ENCODE results near the gene ZNF136.

Gene ZNF136

DNA sequence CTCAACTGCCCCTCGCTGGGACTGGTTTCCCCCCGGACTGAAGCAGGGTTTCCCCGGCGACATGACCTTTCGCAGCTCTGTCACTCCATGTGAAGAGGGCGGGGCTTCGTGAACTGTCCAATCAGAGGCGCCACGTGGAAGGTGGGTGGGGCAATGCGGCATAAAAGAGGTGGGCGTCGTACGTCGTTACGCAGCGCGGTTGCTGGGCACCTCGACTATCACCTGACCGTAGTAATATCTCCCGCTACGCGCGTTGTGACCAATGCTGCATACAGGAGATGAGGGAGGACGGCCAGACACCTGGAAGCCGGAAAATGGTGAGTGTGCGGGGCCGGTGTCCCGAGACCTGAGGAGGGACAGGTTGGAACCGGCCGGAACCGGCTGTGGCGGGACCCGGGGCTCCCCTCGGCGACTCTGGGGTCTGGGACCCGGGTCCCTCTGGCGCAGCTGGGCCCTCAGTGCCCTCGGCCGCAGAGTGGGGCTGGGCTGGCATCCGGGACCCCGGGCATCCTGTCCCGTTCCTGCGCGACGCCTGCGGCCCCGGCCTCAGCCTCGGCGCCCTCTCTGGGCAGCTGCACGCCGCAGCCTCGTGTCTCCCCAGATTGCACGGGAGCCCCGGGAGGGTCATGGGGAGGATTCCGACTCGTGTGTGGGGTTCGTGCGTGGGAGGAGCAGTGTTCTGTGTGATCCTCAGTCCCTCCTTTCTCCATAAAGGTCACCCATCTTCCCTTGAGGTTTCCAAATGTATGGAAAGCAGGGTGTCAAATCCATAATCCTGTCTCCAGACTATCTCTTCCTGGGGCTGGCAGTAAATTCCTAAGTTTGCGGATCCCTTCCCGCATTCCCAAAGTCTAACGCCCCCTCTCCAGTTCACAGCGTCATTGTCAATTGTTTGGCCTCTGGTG, 32.2 kb downstream of the ZNF136 start:
- DNase-seq (ENCODE audit: low spot score): no peak

- no peak for DNase-seq (ENCODE audit: low spot score)
Measured at GRCh38 chr19:12198136-12198535, 35.2 kb downstream of the ZNF136 start.

DNA sequence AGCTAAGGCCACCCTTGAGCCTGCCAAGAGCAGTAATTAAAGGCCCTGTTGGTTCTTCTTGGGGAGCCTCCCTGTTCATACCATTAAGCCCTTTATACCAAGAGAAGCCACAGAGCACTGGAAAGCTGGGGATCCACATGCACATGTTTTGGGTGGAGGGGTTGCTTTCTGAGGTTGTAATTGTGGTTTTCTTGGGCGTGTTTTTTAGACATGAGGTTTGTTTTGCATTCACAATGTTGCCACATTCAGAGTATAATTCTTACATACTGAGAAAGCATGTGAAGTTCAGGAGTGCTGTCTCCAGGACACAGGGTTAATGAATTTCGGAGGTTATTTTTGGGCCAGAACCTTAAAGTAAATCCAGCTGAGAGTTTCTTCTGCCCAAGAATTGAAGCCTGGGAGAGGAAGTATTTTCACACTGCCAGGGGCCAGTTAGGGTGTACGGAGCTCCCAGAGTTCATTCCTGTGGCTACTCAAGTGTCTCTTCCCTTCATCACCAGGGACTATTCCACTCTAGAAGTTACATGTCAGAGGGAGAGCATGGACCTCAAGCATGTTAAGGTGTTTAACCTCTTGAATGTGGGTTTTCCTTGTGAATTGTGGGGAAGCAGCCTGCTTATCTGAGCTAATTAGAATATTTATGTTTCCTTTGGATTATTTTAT, 37.0 kb downstream of the ZNF136 start:
- no peak for DNase-seq (ENCODE audit: low spot score)

GRCh38 chr19:12202250-12202649, 39.4 kb downstream of the ZNF136 start:
- DNase-seq (ENCODE audit: low spot score): no peak

DNA sequence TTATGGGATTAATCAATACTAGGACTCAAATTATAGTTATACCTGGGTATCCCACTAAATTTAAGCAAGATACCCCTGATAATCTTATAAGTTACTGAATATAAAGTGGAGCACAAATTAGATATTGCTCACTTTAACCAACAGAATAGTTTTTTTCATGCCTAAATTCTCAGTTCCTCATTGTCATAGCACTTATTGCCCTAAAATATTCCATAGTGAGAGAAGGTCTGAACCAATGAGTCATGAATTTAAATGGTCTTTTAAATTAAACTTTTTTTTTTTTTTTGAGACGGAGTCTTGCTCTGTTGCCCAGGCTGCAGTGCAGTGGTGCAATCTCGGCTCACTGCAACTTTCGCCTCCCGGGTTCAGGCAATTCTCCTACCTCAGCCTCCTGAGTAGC, 42.4 kb downstream of the ZNF136 start:
- no peak for DNase-seq (ENCODE audit: low spot score)

DNA sequence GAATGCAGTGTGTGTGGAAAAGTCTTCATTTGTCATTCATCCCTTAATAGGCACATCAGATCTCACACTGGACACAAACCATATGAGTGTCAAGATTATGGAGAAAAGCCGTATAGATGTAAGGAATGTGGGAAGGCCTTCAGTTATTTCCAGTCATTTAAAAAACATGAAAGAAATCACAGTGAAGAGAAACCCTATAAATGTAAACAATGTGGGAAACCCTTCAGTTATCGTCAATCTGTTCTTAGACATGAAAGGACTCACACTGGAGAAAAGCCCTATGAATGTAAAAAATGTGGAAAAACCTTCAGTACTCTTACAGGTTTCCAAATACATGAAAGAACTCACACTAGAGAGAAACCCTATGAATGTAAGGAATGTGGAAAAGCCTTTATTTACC, 45.3 kb downstream of the ZNF136 start:
- no peak for DNase-seq (ENCODE audit: low spot score)

DNA sequence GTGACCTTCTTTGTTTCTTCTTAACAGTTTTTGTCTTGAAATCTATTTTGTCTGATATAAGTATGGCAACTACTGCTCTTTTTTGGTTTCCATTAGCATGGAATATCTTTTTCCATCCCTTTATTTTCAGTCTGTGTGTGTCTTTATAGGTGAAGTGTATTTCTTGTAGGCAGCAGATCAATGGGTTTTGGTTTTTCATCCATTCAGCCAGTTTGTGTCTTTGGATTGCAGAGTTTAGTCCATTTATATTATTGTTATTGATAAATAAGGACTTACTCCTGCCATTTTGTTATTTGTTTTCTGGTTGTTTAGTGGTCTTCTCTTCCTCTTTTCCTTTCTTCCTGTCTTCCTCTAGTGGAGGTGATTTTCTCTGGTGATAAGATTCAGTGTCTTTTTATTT, 54.4 kb downstream of the ZNF136 start:
- no peak for DNase-seq (ENCODE audit: low spot score)

DNA sequence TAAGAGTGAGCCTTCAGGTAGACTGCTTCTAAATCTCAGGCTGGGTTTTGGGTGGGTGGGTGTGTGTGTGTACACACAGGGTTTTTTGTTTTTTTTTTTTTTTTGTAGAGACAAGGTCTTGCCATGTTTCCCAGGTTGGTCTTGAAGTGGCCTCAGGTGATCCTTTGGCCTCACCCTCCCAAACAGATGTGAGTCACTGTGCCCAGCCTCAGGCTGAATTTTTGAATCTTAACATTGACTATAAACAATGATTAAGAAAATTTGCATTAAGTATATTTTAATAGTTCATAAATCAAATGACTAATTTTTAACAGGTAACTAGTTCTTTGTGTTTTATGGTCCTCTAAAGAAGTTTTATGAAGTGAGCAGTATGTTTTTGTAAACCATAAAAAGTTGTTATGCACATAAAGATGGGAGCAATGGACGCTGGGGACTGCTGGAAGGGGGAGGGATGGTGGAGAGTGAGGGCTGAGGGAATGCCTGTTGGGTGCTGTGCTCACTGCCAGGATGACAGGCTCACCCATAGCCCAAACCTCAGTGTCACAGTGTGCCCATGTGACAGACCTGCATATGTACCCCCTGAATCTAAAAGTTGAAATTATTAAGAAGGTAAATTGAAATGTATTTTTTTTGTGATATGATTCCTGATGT, 60.2 kb downstream of the ZNF136 start:
- no peak for DNase-seq (ENCODE audit: low spot score)

DNA sequence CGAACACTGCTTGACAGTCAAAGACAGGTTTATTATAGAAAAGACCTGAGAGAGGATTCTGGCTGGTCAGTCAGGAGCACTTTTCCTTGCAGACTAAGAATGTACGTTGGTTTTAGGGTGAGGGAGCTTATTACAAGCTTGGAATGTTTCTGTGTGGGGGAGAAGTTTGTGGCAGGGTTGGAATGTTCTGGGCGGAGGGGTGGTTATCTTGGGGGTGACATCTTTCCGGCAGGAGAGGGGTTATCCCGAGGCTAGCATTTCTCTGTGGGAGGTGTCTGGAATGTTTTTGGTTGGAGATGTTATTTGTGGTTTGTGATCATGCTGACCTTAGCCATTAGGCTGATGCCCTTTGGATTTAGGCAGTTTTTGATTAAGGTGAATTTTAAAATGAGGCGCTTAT, 61.8 kb downstream of the ZNF136 start:
- no peak for DNase-seq (ENCODE audit: low spot score)

GRCh38 chr19:12229990-12230389, 67.1 kb downstream of the ZNF136 start:
- DNase-seq (ENCODE audit: low spot score): no peak

DNA sequence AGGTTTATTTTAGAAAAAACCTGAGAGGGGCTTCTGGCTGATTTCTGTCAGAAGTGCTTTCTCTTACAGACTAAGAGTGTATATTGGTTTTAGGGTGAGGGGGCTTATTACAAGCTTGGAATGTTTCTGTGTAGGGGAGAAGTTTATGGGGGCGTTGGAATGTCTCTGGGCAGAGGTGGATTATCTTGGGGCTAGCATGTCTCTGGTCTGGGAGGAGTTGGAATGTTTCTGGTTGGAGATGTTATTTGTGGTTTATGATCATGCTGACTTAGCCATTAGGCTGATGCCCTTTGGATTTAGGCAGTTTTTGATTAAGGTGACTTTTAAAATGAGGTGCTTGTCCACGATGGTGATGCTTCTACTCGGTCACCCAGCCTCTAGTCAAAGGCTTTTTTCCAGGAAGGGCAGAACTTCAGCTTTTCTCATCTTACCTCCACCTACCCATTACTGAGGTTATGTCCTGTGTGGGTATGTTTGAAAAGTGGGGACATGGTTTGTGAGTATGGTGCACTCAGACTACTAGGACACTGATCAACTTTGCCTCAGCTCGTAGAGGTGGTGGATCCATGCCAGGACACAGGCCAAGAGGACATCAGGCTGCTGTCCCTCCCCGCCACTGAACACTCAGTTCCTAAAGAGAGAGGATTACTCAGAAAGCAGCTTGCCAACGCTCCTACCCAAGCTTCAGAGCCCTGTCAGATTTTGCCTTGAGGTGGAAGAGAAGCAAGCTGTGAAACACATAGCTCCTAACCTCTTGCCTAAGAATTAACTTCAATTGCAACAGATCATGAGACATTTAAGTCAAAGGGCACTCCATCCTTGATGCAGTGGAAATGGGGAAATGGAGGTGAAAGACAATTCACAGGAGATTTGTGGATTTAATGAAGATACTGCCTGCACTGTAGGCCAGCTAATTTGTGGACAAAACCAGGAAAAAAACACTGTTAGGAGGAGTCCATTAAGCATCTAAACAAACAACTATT, 68.1 kb downstream of the ZNF136 start:
- no peak for DNase-seq (ENCODE audit: low spot score)

- DNase-seq (ENCODE audit: low spot score): no peak
Measured at GRCh38 chr19:12232961-12233360, 70.1 kb downstream of the ZNF136 start.

- no peak for DNase-seq (ENCODE audit: low spot score)
Measured at GRCh38 chr19:12237143-12237839, 74.4 kb downstream of the ZNF136 start.
